PC-9 (cell line): ENCODE data around the gene HDAC8.

Experiments
- CTCF ChIP-seq: fragments of 200-600 bp; sonication (generic); conservative IDR thresholded peaks from 2 replicates; pipeline ENCODE4 v1.6.1; 2017; ENCODE audit warnings: mixed run types, antibody characterized with exemption, mild to moderate bottlenecking, moderate library complexity
- EZH2 ChIP-seq: fragments of 200-600 bp; sonication (generic); IDR thresholded peaks from 2 replicates; pipeline ENCODE4 v1.8.0; 2017; ENCODE audit warnings: antibody characterized with exemption, low read depth

- no peak for TF ChIP-seq CTCF
- no peak for TF ChIP-seq EZH2
These were observed 106.8 kb downstream of the HDAC8 start for GRCh38 chrX:72465889-72466288.
